OCI-LY7 (cell line): Measurements from ENCODE around the gene GLRA3. TPM values are rescaled to one million over a fixed set of nuclear protein-coding genes. Genes with fewer than 3 reads are reported as not detected.

Experiments used
- BruUV-seq: library from RNA; stranded (reverse); fragments of 400-500 nt; replicated peaks from 2 replicates; lab custom pipeline; 2021; lab: Mats Ljungman, UMichigan
- CTCF ChIA-PET: fragments of 300-600 bp; sonication (Branson Sonifier 250); formaldehyde crosslinking; loops from one replicate; lab custom pipeline; 2022; ENCODE audit warnings: antibody characterized with exemption; ENCODE audit not compliant: unreplicated experiment; lab: Charles Lee
- POLR2A ChIA-PET: fragments of 300-600 bp; sonication (Branson Sonifier 250); formaldehyde crosslinking; loops from one replicate; lab custom pipeline; 2022; ENCODE audit warnings: antibody characterized with exemption; lab: Charles Lee
- DNase-seq: peaks from one replicate; pipeline ENCODE4 v3.0.0-alpha.2; 2015; ENCODE audit warnings: low spot score
- H2AFZ ChIP-seq: fragments of 200-600 bp; sonication (generic), shearing (Covaris generic); 2 replicates; pipeline ENCODE4 v1.6.1; 2014; ENCODE audit warnings: mild to moderate bottlenecking, antibody characterized with exemption, low read length, moderate library complexity
- H3K27ac ChIP-seq: fragments of 200-600 bp; sonication (generic); 2 replicates; pipeline ENCODE4 v1.5.1; 2014; ENCODE audit warnings: mixed run types, low read depth, mild to moderate bottlenecking, moderate library complexity, low read length, inconsistent platforms; ENCODE audit not compliant: poor library complexity, severe bottlenecking
- H3K36me3 ChIP-seq: fragments of 200-600 bp; sonication (generic); 2 replicates; pipeline ENCODE4 v1.6.1; 2014; ENCODE audit warnings: mild to moderate bottlenecking, antibody characterized with exemption, low read length, moderate library complexity, mixed read lengths; ENCODE audit not compliant: insufficient read depth
- H3K4me1 ChIP-seq: fragments of 200-600 bp; sonication (generic); 2 replicates; pipeline ENCODE4 v1.5.1; 2014; ENCODE audit warnings: mild to moderate bottlenecking, low read length; ENCODE audit not compliant: insufficient read depth, poor library complexity, severe bottlenecking
- H3K4me2 ChIP-seq: fragments of 200-600 bp; sonication (generic); 2 replicates; pipeline ENCODE4 v1.6.1; 2014; ENCODE audit warnings: mild to moderate bottlenecking, low read length
- H3K4me3 ChIP-seq: fragments of 200-600 bp; sonication (generic); 2 replicates; pipeline ENCODE4 v1.5.1; 2014; ENCODE audit warnings: mild to moderate bottlenecking, low read depth, low read length; ENCODE audit not compliant: poor library complexity, severe bottlenecking
- H3K79me2 ChIP-seq: fragments of 200-600 bp; sonication (generic); 2 replicates; pipeline ENCODE4 v1.6.1; 2016; ENCODE audit warnings: low read depth, mild to moderate bottlenecking, low read length, moderate library complexity, mixed read lengths; ENCODE audit not compliant: insufficient read depth
- H3K9me2 ChIP-seq: fragments of 200-600 bp; sonication (generic); 2 replicates; pipeline ENCODE4 v1.6.1; 2016; ENCODE audit warnings: mild to moderate bottlenecking, low read length, mixed read lengths; ENCODE audit not compliant: insufficient read depth
- H3K9me3 ChIP-seq: fragments of 200-600 bp; sonication (generic); 2 replicates; pipeline ENCODE4 v1.6.1; 2014; ENCODE audit warnings: mild to moderate bottlenecking, mixed run types, low read length, mixed read lengths
- H4K20me1 ChIP-seq: fragments of 200-600 bp; sonication (generic); 2 replicates; pipeline ENCODE4 v1.6.1; 2014; ENCODE audit warnings: mild to moderate bottlenecking, antibody characterized with exemption, low read length, moderate library complexity, mixed read lengths; ENCODE audit not compliant: insufficient read depth
- EZH2phosphoT487 ChIP-seq: fragments of 200-600 bp; sonication (generic); IDR thresholded peaks from 2 replicates; pipeline ENCODE4 v1.6.1; 2018; ENCODE audit warnings: low read depth, borderline replicate concordance, mild to moderate bottlenecking, mixed run types, antibody characterized with exemption, low read length, moderate library complexity, mixed read lengths
- intact Hi-C: fragments of 100-400 bp; cut with micrococcal nuclease; formaldehyde crosslinking; loops from one replicate; pipeline ENCODE4 v1.10.0; 2022; ENCODE audit not compliant: unreplicated experiment
- total RNA-seq, 2 experiments: library from RNA; depleted of rRNA in 1 of 2; stranded (reverse); fragments of >200 nt in 1 of 2; shearing (Covaris generic) in 1 of 2; gene quantifications; 2 replicates each; pipeline ENCODE4 v1.2.3, GENCODE V29; 2014 to 2022
- TF ChIP-seq, protein P1 (sequence below): fragments of 200-600 bp; sonication (generic); conservative IDR thresholded peaks from 2 replicates; pipeline ENCODE4 v1.5.1; 2014; ENCODE audit warnings: mild to moderate bottlenecking, antibody characterized with exemption, low read length, moderate library complexity, mixed read lengths

The GLRA3 gene
- total RNA-seq, 2 experiments from 2014 or later: 0.92 to 1.6 TPM

DNA sequence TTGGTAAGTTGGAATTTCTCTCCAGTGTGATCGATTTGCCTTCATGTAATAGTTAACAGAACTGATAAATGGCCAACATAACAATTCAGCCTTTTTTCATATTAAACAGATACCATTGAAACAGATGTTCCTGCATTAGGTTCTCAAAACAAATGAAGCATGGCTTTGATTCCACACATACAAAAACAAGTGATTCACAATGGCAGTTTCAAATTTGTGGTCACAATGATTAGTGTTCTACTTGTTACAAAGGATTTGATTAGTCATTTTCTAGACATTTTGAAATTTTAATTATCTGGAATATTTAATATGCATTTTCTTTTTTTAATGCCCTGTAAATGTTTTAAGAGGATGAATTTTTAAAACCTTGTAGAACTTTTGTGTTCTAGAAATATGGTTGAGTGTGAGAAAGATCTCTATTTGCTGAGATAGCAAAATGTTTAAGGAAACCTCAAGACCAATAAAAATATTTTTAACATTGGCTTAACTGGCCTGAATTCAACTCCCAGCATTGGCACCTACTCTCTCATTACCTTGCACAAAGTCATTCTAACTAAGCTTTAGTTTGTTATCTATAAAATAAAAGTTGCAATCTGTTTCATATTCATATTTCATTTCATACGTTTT, 18.9 kb upstream of the GLRA3 start:
- intact Hi-C loops: no loop called here
- no peak overlapping the region for H3K27ac ChIP-seq
- no peaks in the 10 kb centered on the region for H3K9me2 ChIP-seq
- H3K4me2 ChIP-seq: no peak overlapping the region
- H3K4me1 ChIP-seq: no peaks in the 10 kb centered on the region
- peaks cover 15% of the 10 kb centered on the region; the same call in 1 of the 2 replicates for H3K9me3 ChIP-seq
- no peak for DNase-seq
- no peak overlapping the region for H3K4me3 ChIP-seq
- no TSS peak for BruUV-seq
- no peaks in the 10 kb centered on the region for H3K36me3 ChIP-seq
- H2AFZ ChIP-seq: no peak overlapping the region
- CTCF ChIA-PET: no interaction called here
- H4K20me1 ChIP-seq: no peaks in the 10 kb centered on the region
- no peaks in the 10 kb centered on the region for H3K79me2 ChIP-seq
- TF ChIP-seq, protein P1, sequence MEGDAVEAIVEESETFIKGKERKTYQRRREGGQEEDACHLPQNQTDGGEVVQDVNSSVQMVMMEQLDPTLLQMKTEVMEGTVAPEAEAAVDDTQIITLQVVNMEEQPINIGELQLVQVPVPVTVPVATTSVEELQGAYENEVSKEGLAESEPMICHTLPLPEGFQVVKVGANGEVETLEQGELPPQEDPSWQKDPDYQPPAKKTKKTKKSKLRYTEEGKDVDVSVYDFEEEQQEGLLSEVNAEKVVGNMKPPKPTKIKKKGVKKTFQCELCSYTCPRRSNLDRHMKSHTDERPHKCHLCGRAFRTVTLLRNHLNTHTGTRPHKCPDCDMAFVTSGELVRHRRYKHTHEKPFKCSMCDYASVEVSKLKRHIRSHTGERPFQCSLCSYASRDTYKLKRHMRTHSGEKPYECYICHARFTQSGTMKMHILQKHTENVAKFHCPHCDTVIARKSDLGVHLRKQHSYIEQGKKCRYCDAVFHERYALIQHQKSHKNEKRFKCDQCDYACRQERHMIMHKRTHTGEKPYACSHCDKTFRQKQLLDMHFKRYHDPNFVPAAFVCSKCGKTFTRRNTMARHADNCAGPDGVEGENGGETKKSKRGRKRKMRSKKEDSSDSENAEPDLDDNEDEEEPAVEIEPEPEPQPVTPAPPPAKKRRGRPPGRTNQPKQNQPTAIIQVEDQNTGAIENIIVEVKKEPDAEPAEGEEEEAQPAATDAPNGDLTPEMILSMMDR: no peak
- TF ChIP-seq EZH2phosphoT487: no peak
- POLR2A ChIA-PET: interaction anchor here (0.6 kb wide), 1 partner anchor 9 kb away, joined by 3 read pairs; no protein-coding TSS in a partner anchor

DNA sequence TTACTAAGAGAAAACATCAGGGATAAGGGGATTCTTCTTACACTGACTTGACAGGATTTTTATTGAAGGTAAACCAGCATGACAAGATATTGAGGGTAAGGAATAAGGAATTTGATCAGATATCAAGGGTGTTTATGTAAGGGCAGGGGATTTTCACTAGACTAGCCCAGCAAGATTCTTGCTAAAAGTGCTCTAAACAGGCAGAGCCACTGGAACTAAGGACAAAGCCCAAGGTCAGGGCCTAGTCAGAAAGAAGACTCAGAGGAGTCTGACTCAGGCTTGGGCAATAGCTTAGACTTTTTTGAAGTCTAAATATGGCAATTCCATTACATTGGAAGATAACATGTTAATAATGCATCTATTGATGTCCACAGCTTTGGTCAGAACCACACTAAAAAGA, 6.5 kb upstream of the GLRA3 start:
- TF ChIP-seq, protein P1: no peak
- TF ChIP-seq EZH2phosphoT487: no peak
- CTCF ChIA-PET: no interaction called here
- Histone ChIP-seq H3K9me3 (no peaks in the 10 kb centered on the region), H2AFZ (no peak overlapping the region), H3K4me1 (peaks cover under 1% of the 10 kb centered on the region), H3K4me3 (no peak overlapping the region), H3K4me2 (no peak overlapping the region), H3K27ac (no peak overlapping the region), H3K9me2 (no peaks in the 10 kb centered on the region), H4K20me1 (no peaks in the 10 kb centered on the region), H3K36me3 (no peaks in the 10 kb centered on the region), H3K79me2 (no peaks in the 10 kb centered on the region)
- no peak for DNase-seq
- intact Hi-C loops: no loop called here
- no TSS peak for BruUV-seq
- POLR2A ChIA-PET: interaction anchor here (0.6 to 2.0 kb wide), 2 partner anchors 8 to 944 kb away, joined by 4 to 6 read pairs; no protein-coding TSS in a partner anchor

DNA sequence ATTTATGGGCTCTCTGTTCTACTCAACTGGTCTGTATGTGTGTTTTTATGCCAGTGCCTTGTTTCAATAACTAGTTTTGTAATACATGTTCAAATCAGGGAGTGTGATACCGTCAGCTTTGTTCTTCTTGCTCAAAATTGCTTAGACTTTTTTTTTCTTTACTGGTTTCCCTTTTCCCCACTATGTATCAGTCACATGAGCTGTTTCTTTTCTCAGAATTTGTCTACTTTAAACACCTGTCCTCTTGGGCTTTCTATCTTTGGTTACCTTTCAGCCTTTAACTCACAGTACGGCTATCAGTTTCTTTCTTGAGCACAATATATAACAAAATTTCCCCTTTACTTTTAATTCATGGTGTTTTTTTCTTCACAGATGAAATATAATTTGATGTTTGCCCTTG, 5.4 kb upstream of the GLRA3 start:
- no peak overlapping the region for H3K27ac ChIP-seq
- TF ChIP-seq EZH2phosphoT487: no peak
- TF ChIP-seq, protein P1: no peak
- H3K36me3 ChIP-seq: no peaks in the 10 kb centered on the region
- no peak overlapping the region for H2AFZ ChIP-seq
- DNase-seq: no peak
- no peaks in the 10 kb centered on the region for H3K9me3 ChIP-seq
- CTCF ChIA-PET: no interaction called here
- peaks cover 10% of the 10 kb centered on the region for H3K4me1 ChIP-seq
- no peaks in the 10 kb centered on the region for H3K79me2 ChIP-seq
- H4K20me1 ChIP-seq: no peaks in the 10 kb centered on the region
- H3K9me2 ChIP-seq: no peaks in the 10 kb centered on the region
- no TSS peak for BruUV-seq
- intact Hi-C loops: no loop called here
- POLR2A ChIA-PET: no interaction called here
- no peak overlapping the region for H3K4me2 ChIP-seq
- H3K4me3 ChIP-seq: no peak overlapping the region
